HG03095 (cell line): Measurements from ENCODE around the gene ANKRD23.
"Not testable (repeated sequence)": the region's sequence is repeated elsewhere in the genome, so short reads cannot be mapped to it uniquely, and the experiment has no call there.

Experiments used
- ATAC-seq: cut with Tn5 transposase; IDR thresholded peaks from one replicate; pipeline ENCODE4 v1.9.1; 2021; ENCODE audit warnings: moderate library complexity; ENCODE audit not compliant: unreplicated experiment

Gene ANKRD23

GRCh38 chr2:96843538-96844268 lies at the start of gene ANKRD23:
TSS of gene ANKRD23 (minus strand) at chr2:96844021. CDS start at chr2:96843992, 29 bp downstream.
- ATAC-seq, result no peak

GRCh38 chr2:96891591-96892333 lies 47.9 kb upstream of the ANKRD23 start:
- no peak for ATAC-seq

- ATAC-seq, result no peak
Measured at GRCh38 chr2:96890726-96891385, 47.0 kb upstream of the ANKRD23 start.

GRCh38 chr2:96890252-96890651 lies 46.4 kb upstream of the ANKRD23 start:
- no peak for ATAC-seq

- ATAC-seq, result not testable (repeated sequence)
Measured at GRCh38 chr2:96889502-96889901, 45.7 kb upstream of the ANKRD23 start.

GRCh38 chr2:96888072-96889011 lies 44.5 kb upstream of the ANKRD23 start:
- no peak for ATAC-seq

GRCh38 chr2:96887493-96888012 lies 43.7 kb upstream of the ANKRD23 start:
- no peak for ATAC-seq

- ATAC-seq, result no peak
Measured at GRCh38 chr2:96885432-96886347, 41.9 kb upstream of the ANKRD23 start.

- ATAC-seq, result no peak
Measured at GRCh38 chr2:96884299-96885094, 40.7 kb upstream of the ANKRD23 start.

- no peak for ATAC-seq
Measured at GRCh38 chr2:96883306-96883705, 39.5 kb upstream of the ANKRD23 start.

GRCh38 chr2:96882906-96883305 lies 39.1 kb upstream of the ANKRD23 start:
- no peak for ATAC-seq

- no peak for ATAC-seq
Measured at GRCh38 chr2:96882230-96882629, 38.4 kb upstream of the ANKRD23 start.

- ATAC-seq, result no peak
Measured at GRCh38 chr2:96881349-96882195, 37.8 kb upstream of the ANKRD23 start.

GRCh38 chr2:96880891-96881273 lies 37.1 kb upstream of the ANKRD23 start:
- no peak for ATAC-seq

- no peak for ATAC-seq
Measured at GRCh38 chr2:96879545-96880040, 35.8 kb upstream of the ANKRD23 start.

GRCh38 chr2:96878796-96879544 lies 35.1 kb upstream of the ANKRD23 start:
- ATAC-seq, result no peak

- no peak for ATAC-seq
Measured at GRCh38 chr2:96878171-96878570, 34.4 kb upstream of the ANKRD23 start.
